ENCODE results near the gene NFIB. TPM values are rescaled to one million over a fixed set of nuclear protein-coding genes. Genes with fewer than 3 reads are reported as not detected.

NFIB gene
- total RNA-seq, 1 experiment from 2014 or later, result 35.1 TPM

GRCh38 chr9:14111696-14112095 lies 202.2 kb downstream of the NFIB start:
- H3K27ac ChIP-seq, result no peak overlapping the region
- H4K20me1 ChIP-seq (ENCODE audit: insufficient read depth), result no peaks in the 10 kb centered on the region
- no peak overlapping the region for H2AFZ ChIP-seq
- no peaks in the 10 kb centered on the region for H3K79me2 ChIP-seq (ENCODE audit: low read depth)
- no peak overlapping the region for H3K4me3 ChIP-seq
- intact Hi-C loops (cut with micrococcal nuclease; ENCODE audit: unreplicated experiment), result no loop called here
- no peaks in the 10 kb centered on the region for H3K27me3 ChIP-seq (ENCODE audit: insufficient read depth, low read depth)
- TF ChIP-seq, protein P1, sequence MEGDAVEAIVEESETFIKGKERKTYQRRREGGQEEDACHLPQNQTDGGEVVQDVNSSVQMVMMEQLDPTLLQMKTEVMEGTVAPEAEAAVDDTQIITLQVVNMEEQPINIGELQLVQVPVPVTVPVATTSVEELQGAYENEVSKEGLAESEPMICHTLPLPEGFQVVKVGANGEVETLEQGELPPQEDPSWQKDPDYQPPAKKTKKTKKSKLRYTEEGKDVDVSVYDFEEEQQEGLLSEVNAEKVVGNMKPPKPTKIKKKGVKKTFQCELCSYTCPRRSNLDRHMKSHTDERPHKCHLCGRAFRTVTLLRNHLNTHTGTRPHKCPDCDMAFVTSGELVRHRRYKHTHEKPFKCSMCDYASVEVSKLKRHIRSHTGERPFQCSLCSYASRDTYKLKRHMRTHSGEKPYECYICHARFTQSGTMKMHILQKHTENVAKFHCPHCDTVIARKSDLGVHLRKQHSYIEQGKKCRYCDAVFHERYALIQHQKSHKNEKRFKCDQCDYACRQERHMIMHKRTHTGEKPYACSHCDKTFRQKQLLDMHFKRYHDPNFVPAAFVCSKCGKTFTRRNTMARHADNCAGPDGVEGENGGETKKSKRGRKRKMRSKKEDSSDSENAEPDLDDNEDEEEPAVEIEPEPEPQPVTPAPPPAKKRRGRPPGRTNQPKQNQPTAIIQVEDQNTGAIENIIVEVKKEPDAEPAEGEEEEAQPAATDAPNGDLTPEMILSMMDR (conservative IDR thresholded peaks at IDR 0.05), result no peak
- TF ChIP-seq EZH2 (IDR thresholded peaks at IDR 0.05; ENCODE audit: low read depth), result no peak
- no peaks in the 10 kb centered on the region for H3K9me3 ChIP-seq (ENCODE audit: insufficient read depth, low read depth)
- peaks cover 5% of the 10 kb centered on the region; the same call in 1 of the 2 replicates for H3K36me3 ChIP-seq (ENCODE audit: low read depth)
- no peaks in the 10 kb centered on the region for H3F3A ChIP-seq (ENCODE audit: insufficient read depth, low read depth)
- no peaks in the 10 kb centered on the region for H3K4me1 ChIP-seq (replicated peaks; ENCODE audit: insufficient read depth)
- no TSS peak for BruUV-seq (replicated peaks)
- no peak overlapping the region for H3K4me2 ChIP-seq
- CTCF ChIA-PET, result no interaction called here
- no peaks in the 10 kb centered on the region for H3K9me2 ChIP-seq (ENCODE audit: insufficient read depth)
- POLR2A ChIA-PET (ENCODE audit: unreplicated experiment), result no interaction called here
- DNase-seq, result no peak

GRCh38 chr9:14107977-14108376 lies 206.0 kb downstream of the NFIB start:
- no TSS peak for BruUV-seq (replicated peaks)
- Histone ChIP-seq H3K79me2 (ENCODE audit: low read depth) (no peaks in the 10 kb centered on the region), H3K9me2 (ENCODE audit: insufficient read depth) (no peaks in the 10 kb centered on the region), H2AFZ (no peak overlapping the region), H4K20me1 (ENCODE audit: insufficient read depth) (no peaks in the 10 kb centered on the region), H3K4me2 (no peak overlapping the region), H3K36me3 (ENCODE audit: low read depth) (no peaks in the 10 kb centered on the region; the same call in 1 of the 2 replicates), H3K4me3 (no peak overlapping the region), H3K9me3 (ENCODE audit: insufficient read depth, low read depth) (no peaks in the 10 kb centered on the region), H3K4me1 (replicated peaks; ENCODE audit: insufficient read depth) (no peaks in the 10 kb centered on the region), H3F3A (ENCODE audit: insufficient read depth, low read depth) (no peaks in the 10 kb centered on the region), H3K27ac (no peak overlapping the region), H3K27me3 (ENCODE audit: insufficient read depth, low read depth) (no peaks in the 10 kb centered on the region)
- no peak for TF ChIP-seq EZH2 (IDR thresholded peaks at IDR 0.05; ENCODE audit: low read depth)
- TF ChIP-seq, protein P1 (conservative IDR thresholded peaks at IDR 0.05), result no peak
- ChIA-PET CTCF (no interaction called here), POLR2A (ENCODE audit: unreplicated experiment) (interaction anchor here (0.5 kb wide), 1 partner anchor 127 kb away, joined by 3 read pairs; no protein-coding TSS in a partner anchor)
- intact Hi-C loops (cut with micrococcal nuclease; ENCODE audit: unreplicated experiment), result no loop called here
- DNase-seq, result no peak

GRCh38 chr9:14107495-14107894 lies 206.4 kb downstream of the NFIB start:
- no peak overlapping the region for H3K27ac ChIP-seq
- H3K4me1 ChIP-seq (replicated peaks; ENCODE audit: insufficient read depth), result no peaks in the 10 kb centered on the region
- POLR2A ChIA-PET (ENCODE audit: unreplicated experiment), result no interaction called here
- no peaks in the 10 kb centered on the region for H3K9me3 ChIP-seq (ENCODE audit: insufficient read depth, low read depth)
- CTCF ChIA-PET, result no interaction called here
- H3K4me2 ChIP-seq, result no peak overlapping the region
- H3K4me3 ChIP-seq, result no peak overlapping the region
- no peaks in the 10 kb centered on the region for H3K79me2 ChIP-seq (ENCODE audit: low read depth)
- no peak for TF ChIP-seq EZH2 (IDR thresholded peaks at IDR 0.05; ENCODE audit: low read depth)
- TF ChIP-seq, protein P1 (conservative IDR thresholded peaks at IDR 0.05), result no peak
- H3K36me3 ChIP-seq (ENCODE audit: low read depth), result no peaks in the 10 kb centered on the region; the same call in 1 of the 2 replicates
- no peaks in the 10 kb centered on the region for H3F3A ChIP-seq (ENCODE audit: insufficient read depth, low read depth)
- no TSS peak for BruUV-seq (replicated peaks)
- H3K27me3 ChIP-seq (ENCODE audit: insufficient read depth, low read depth), result no peaks in the 10 kb centered on the region
- H2AFZ ChIP-seq, result no peak overlapping the region
- DNase-seq, result no peak
- no peaks in the 10 kb centered on the region for H4K20me1 ChIP-seq (ENCODE audit: insufficient read depth)
- intact Hi-C loops (cut with micrococcal nuclease; ENCODE audit: unreplicated experiment), result no loop called here
- no peaks in the 10 kb centered on the region for H3K9me2 ChIP-seq (ENCODE audit: insufficient read depth)

Data from PC-9 (cell line).